Left ventricle myocardium inferior (tissue), 1 donor: ENCODE measurements around the gene SLC40A1. TPM values are rescaled to one million over a fixed set of nuclear protein-coding genes. Genes with fewer than 3 reads are reported as not detected.
A peak's percentile ranks its signal among the peaks of the same experiment; 100 is the strongest.

Source experiments
- DNase-seq: peaks from one replicate; pipeline ENCODE4 v3.0.0-alpha.2; 2020
- H3K27ac ChIP-seq: fragments of 200-600 bp; replicated peaks from 2 replicates; pipeline ENCODE4 v1.8.0; 2021
- H3K27me3 ChIP-seq: fragments of 200-600 bp; 2 replicates; pipeline ENCODE4 v1.8.0; 2021; ENCODE audit warnings: low read depth
- H3K36me3 ChIP-seq: fragments of 200-600 bp; 2 replicates; pipeline ENCODE4 v1.8.0; 2021
- H3K4me1 ChIP-seq: fragments of 200-600 bp; 2 replicates; pipeline ENCODE4 v1.8.0; 2021
- H3K4me3 ChIP-seq: fragments of 200-600 bp; 2 replicates; pipeline ENCODE4 v1.8.0; 2021; ENCODE audit warnings: mild to moderate bottlenecking, moderate library complexity
- H3K9me3 ChIP-seq: fragments of 200-600 bp; replicated peaks from 2 replicates; pipeline ENCODE4 v1.8.0; 2021
- intact Hi-C: fragments of 100-400 bp; cut with micrococcal nuclease; formaldehyde crosslinking; loops from one replicate; pipeline ENCODE4 v1.11.0; 2022
- long read RNA-seq: library from polyadenylated mRNA; unstranded; transcript quantifications from one replicate; pipeline ENCODE4 v2.0.0, GENCODE V29; 2021
- total RNA-seq: library from RNA; stranded (reverse); fragmentation: NEBNext Ultra II Directional; extraction: Animal tissue kit (Norgen Biotek cat#: 25700); gene quantifications from one replicate; pipeline ENCODE4 v1.2.1, GENCODE V29; 2021
- TF ChIP-seq, protein P1 (sequence below): fragments of 200-600 bp; IDR thresholded peaks from 2 replicates; pipeline ENCODE4 v1.8.0; 2021; ENCODE audit warnings: antibody characterized with exemption, mild to moderate bottlenecking, borderline replicate concordance
- donor health status: DM: no; HTN: yes; CAD: no; lungs with severe emphysema.

SLC40A1 gene
- total RNA-seq = 44.0 TPM
- long read RNA-seq, transcript SLC40A1-201 (8 exons, 3,442 nt) = major isoform, 337 of 357 reads
- long read RNA-seq, partial matches to known transcripts = 4 of 357 reads
- long read RNA-seq, other reads (novel, unspliced or antisense) = 16 of 357 reads

DNA sequence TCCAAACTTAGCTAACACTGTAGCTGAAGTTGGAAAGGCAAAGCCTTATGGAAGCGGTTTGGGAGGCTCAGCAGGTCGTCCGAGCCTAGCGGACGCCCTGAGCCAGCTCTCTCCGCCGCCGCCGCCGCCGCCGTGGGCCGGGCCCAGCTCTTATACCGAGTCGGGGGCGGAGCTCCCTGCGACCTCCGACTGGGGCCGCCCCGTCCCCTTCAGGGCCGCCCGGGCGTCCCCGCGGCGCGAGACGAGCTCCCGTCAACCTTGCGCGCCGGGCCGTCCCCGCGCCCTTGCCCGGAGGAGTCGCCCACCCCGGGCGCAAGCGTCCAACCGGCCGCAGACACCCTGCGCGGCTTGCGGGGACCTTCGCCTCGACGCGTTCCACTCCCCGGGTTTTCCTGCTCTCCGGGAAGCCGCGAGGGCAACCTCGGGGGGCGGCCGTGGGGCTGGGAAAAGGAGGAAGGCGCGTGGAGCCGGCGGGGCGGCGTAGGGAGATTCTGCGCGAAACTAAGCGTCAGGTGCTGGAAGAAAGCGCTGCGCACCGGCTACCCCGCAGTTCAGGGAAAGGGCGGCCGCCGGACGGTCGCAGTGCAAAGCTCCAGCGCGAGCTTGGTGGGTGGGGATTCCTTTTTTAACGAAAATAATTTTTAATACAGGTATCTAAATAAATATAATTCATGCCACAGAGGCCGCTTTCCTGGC is at the start of gene SLC40A1:
SLC40A1 (minus strand) TSS at position 129 of the 696 bp plus-strand sequence. CDS start 326 bp downstream, outside the sequence.
- Histone ChIP-seq H3K9me3 (no peaks in the 10 kb centered on the region), H3K4me1 (peaks cover 62% of the 10 kb centered on the region), H3K4me3 (peak within 1 kb of the TSS; percentile 86), H3K27me3 (no peaks in the 10 kb centered on the region), H3K27ac (peak within 1 kb of the TSS; percentile 99), H3K36me3 (no peaks in the 10 kb centered on the region)
- intact Hi-C loops = no loop called here
- peak; percentile 86 for DNase-seq
- TF ChIP-seq, protein P1, sequence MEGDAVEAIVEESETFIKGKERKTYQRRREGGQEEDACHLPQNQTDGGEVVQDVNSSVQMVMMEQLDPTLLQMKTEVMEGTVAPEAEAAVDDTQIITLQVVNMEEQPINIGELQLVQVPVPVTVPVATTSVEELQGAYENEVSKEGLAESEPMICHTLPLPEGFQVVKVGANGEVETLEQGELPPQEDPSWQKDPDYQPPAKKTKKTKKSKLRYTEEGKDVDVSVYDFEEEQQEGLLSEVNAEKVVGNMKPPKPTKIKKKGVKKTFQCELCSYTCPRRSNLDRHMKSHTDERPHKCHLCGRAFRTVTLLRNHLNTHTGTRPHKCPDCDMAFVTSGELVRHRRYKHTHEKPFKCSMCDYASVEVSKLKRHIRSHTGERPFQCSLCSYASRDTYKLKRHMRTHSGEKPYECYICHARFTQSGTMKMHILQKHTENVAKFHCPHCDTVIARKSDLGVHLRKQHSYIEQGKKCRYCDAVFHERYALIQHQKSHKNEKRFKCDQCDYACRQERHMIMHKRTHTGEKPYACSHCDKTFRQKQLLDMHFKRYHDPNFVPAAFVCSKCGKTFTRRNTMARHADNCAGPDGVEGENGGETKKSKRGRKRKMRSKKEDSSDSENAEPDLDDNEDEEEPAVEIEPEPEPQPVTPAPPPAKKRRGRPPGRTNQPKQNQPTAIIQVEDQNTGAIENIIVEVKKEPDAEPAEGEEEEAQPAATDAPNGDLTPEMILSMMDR = peak; percentile 15

GRCh38 chr2:189629531-189630453 is 49.2 kb upstream of the SLC40A1 start:
- TF ChIP-seq, protein P1 = no peak
- peaks cover 4% of the 10 kb centered on the region for H3K4me1 ChIP-seq
- H3K27me3 ChIP-seq = no peaks in the 10 kb centered on the region
- H3K9me3 ChIP-seq = no peaks in the 10 kb centered on the region
- H3K27ac ChIP-seq = peak overlapping the region; percentile 48
- intact Hi-C loops = loop anchor here (10.0 kb wide), 1 partner anchor 165 kb away; no protein-coding TSS in a partner anchor
- H3K4me3 ChIP-seq = no peak overlapping the region
- no peak for DNase-seq
- H3K36me3 ChIP-seq = no peaks in the 10 kb centered on the region

DNA sequence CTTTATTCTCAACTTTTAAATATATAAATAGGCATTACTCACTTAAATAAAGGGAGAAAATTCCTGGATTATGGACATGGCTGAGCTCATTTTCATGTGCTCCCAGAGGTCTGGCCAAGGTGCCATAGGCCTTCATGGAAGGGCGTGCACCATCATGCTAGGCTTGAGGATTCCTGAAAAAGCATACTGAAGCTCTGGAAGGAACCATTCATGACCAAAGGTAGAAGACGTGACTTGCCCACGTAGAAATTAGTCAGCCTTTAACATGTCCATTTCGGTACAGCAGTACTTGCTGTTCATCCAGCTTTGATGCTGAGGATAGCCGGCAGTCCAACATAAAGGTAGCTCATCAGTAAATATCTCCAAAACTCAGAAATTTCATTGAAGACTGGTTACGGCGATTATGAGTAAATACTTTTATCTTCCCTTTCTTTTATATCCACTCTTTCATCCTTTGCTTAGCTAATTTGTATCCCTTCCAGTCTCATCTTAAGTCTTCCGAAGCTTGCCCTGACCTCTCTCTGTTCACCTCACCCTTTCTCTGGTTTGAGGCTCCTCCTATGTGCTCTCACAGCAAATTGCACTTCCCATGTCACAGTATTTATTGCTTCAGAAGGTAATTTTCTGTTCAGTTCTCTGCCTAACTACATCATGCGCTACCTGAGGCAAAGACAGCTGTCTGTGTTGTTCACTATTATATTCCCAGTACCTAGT is 48.4 kb upstream of the SLC40A1 start:
- Histone ChIP-seq H3K36me3 (no peaks in the 10 kb centered on the region), H3K4me3 (no peak overlapping the region), H3K9me3 (no peaks in the 10 kb centered on the region), H3K27me3 (no peaks in the 10 kb centered on the region), H3K4me1 (peaks cover 4% of the 10 kb centered on the region), H3K27ac (peak overlapping the region; percentile 48)
- DNase-seq = no peak
- TF ChIP-seq, protein P1 = peak; percentile 48
- intact Hi-C loops = loop anchor here (10.0 kb wide), 1 partner anchor 164 kb away; no protein-coding TSS in a partner anchor

GRCh38 chr2:189627789-189628188 is 47.2 kb upstream of the SLC40A1 start:
- intact Hi-C loops = loop anchor here (10.0 kb wide), 1 partner anchor 163 kb away; no protein-coding TSS in a partner anchor
- DNase-seq = no peak
- H3K36me3 ChIP-seq = no peaks in the 10 kb centered on the region
- no peak overlapping the region for H3K4me3 ChIP-seq
- TF ChIP-seq, protein P1 = no peak
- H3K27me3 ChIP-seq = no peaks in the 10 kb centered on the region
- H3K4me1 ChIP-seq = peaks cover 4% of the 10 kb centered on the region
- no peak overlapping the region for H3K27ac ChIP-seq
- no peaks in the 10 kb centered on the region for H3K9me3 ChIP-seq

GRCh38 chr2:189625636-189626035 is 45.0 kb upstream of the SLC40A1 start:
- Histone ChIP-seq H3K4me3 (no peak overlapping the region), H3K27ac (no peak overlapping the region), H3K36me3 (no peaks in the 10 kb centered on the region), H3K4me1 (peaks cover 4% of the 10 kb centered on the region), H3K27me3 (no peaks in the 10 kb centered on the region), H3K9me3 (no peaks in the 10 kb centered on the region)
- TF ChIP-seq, protein P1 = no peak
- no peak for DNase-seq
- intact Hi-C loops = loop anchor here (10.0 kb wide), 1 partner anchor 161 kb away; no protein-coding TSS in a partner anchor
